HT1080 (cell line): Measurements from ENCODE around the gene RGS12. TPM values are rescaled to one million over a fixed set of nuclear protein-coding genes. Genes with fewer than 3 reads are reported as not detected.
A peak's percentile ranks its signal among the peaks of the same experiment; 100 is the strongest.

Experiments used
- DNase-seq: peaks from one replicate; pipeline ENCODE4 v3.0.0-alpha.2; 2015; ENCODE audit warnings: low read depth
- total RNA-seq: library from RNA; depleted of rRNA; stranded (reverse); fragments of >200 nt; shearing (Covaris generic); gene quantifications from 2 replicates; pipeline ENCODE4 v1.2.3, GENCODE V29; 2014

The RGS12 gene
- total RNA-seq, 1 experiment from 2014 or later, result 21.3 TPM

GRCh38 chr4:3252831-3253641 is 39.8 kb upstream of the RGS12 start:
- no peak for DNase-seq

DNA sequence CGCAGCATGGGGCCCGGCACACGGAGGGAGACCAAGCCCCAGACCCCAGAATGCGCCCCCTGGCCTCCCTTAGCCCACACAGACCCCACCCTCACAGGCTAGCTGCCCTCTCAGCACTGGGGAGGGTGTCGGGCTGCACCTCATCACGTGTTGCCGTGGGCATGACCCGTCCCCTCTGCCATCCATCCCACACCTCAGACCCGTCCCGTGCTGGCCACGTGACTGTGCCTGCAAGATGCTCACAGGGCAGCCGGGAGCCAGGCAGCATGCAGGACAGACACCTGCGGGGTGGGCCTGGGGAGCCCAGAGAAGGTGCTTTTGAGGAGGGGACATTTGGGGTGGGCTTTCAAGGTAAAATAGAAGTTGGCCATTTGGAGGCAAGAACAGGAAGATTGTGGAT is 39.0 kb upstream of the RGS12 start:
- no peak for DNase-seq

- DNase-seq, result no peak
These were observed 38.3 kb upstream of the RGS12 start for GRCh38 chr4:3254302-3255131.

- no peak for DNase-seq
These were observed 37.1 kb upstream of the RGS12 start for GRCh38 chr4:3255611-3256186.

DNA sequence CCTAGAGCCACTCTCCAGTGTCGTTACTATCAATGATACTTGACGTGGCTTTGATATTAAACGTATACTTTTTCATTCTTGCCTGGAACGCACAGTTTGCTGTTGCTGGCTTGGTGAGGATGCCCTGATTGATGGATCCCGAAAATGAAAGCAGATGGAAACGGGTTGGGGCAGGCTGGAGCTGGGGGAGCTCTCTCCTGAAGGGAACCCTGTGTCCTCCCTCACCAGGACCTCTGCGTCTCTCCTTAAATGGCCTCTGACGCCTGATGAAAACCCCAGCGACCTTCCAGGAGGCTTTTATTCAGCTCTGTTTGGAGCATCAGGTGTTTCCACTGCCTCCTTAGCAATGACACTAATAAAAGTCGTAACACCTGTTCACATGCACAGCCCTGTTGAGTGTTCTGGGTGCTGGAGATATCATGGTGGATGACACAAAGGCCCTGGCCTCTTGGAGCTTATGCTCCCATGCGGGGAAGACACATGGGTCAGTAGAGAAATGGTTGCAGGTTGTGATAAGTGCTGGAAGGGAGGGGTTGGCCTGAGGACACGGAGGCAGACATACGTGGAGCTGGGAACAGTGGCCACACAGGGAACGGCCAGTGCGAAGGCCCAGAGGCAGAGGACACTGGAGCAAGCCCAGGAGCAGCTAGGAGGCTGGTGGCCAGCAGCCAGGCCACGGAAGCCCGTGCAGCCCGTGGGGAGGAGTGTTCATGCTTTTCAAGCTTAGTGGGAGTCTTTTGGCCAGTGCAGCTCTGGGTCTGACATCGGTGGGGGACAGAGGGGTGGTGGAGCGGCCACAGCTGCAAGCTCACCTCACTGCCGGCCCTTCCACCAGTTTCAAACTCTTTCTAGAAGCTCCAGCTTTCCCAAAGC is 36.4 kb upstream of the RGS12 start:
- no peak for DNase-seq

DNA sequence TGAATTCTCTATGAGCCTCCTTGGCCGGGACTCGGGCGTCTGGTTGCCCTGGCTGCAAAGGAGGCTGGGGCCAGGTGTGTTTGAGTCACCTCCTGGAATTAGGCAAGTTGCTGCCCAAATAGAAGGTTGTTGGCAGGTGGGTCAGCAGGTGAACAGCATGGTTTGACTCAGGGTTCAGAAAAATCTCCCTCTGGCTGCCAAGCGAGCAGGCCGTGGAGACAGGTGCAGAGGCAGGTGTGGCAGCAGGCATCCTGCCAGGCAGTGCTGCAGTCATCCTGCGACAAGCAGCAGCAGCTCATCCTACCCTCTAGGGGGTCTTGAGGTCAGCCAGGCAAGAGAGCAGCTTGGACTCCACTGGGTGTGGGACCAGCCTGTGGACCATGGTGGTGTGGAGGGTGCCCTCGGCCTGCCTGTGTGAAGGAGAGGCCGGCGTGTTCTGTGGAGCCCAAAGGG is 35.7 kb upstream of the RGS12 start:
- no peak for DNase-seq

DNA sequence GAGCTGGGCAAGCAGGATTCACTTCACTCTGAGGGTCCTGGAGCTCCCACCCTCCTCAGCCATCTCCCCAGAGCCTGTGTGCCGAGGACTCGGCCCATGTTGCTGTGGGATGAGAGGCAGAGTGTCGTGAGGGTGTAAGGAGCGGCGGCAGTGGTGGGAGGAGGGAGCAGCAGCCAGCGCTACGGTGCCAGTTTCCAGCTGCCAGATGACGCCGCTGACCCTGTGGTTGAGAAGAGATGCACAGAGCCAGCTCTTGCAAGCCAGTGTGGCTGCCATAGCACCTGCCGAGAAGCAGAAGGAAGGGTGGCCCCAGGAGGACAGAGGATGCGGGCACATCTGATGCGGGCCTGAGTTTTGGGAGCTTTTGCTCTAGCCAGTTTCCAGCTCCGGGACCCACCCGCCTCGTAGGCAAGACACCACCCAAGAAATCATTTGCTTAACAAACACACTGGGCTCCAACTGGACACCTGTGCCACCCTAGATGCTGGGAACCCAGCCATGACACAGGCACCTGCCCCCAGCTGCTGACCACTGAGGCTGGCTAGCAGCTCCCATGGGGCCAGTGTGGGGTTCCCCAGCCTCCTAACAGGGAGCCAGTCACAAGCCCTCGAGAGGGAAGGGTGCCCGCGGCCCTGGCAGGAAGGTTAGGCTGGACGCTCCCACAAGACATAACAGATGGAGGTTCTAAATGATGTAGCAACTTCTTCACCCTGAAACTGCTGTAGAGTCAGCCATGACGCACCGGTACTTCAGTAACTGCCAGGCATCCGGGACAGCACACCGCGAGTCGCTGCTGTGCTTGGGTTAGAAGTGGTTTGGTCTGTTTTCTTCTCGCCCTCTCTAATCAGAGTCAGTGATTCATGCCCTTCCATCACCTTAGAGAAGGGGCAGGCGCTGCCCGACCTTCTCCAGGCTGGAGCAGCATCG is 35.0 kb upstream of the RGS12 start:
- peak; percentile 83 for DNase-seq

- no peak for DNase-seq
These were observed 31.2 kb upstream of the RGS12 start for GRCh38 chr4:3261411-3262207.

GRCh38 chr4:3262208-3263052 is 30.4 kb upstream of the RGS12 start:
- no peak for DNase-seq

- no peak for DNase-seq
These were observed 29.6 kb upstream of the RGS12 start for GRCh38 chr4:3263053-3263875.

DNA sequence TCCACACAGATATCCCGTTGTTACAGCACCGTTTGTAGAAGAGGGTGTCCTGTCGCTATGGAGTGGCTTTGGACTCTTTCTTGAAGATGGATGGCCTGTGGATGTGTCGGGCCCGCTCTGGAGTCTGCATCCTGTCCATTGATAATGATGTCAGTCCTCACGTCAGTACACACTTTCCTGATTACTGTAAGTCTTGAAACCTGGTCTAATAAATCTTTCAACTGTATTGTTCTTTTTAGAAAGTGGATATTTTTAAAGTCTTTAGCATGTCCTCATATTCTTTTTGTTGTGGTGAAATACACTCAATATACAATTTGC is 29.0 kb upstream of the RGS12 start:
- no peak for DNase-seq

DNA sequence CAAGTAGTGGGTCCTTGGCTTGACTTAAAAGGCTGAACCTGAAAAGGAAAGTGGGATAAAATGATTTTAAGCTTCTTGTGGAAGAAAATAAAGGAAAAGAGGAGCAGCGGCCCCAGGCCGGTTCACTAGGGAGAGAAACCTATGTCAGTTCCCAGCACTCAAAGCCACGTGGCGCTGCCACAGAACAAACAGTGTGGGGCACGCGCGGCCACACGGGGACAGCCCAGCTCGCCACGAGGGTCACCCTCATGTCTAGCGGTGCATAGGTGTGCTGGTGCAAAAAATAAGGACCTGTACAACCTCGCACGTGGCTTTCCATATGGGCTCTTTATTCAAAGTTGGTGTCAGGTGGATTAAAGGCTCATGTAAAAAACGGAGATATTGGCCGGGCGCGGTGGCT is 26.7 kb upstream of the RGS12 start:
- no peak for DNase-seq

GRCh38 chr4:3267576-3268394 is 25.0 kb upstream of the RGS12 start:
- no peak for DNase-seq

GRCh38 chr4:3268395-3269104 is 24.3 kb upstream of the RGS12 start:
- DNase-seq, result no peak

DNA sequence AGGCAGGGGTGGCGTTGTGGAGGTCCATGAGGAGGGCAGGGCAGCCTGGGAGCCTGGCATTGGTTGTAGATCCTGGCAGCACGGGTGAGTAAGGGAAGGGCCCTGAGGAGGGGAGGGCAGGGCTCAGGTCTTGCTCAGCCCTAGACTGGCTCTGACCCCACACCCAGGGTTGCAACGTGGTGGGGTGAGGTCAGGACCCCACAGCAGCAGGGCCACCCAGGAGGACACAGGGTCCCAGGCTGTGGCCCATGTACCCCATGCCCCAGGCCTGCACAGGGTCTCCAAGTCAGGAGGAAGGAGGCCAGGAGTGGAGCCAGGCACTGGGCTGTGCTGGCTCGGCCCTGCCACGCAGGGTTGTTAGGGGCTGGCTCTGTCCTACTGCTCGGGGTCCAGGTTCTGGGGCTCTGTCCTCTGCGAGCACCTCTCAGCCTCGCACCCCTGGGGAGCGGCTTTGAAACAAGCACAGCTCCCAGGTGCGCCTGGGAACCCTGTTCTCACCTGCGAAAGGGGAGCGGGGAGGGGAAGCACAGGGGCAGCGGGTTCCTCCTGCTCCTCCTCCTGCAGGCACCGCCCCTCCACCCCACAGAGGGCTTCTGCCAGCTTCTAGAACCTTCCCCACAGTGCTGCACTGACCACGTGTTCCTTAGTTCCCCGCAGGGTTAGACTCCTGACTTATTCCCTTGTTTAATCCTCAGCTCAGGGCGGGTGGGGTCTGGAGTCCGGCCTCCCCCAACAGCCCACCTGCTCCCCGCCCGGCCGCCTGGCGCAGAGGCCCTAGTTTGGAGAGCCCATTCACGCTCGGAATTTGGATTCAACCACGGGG is 23.5 kb upstream of the RGS12 start:
- DNase-seq, result no peak
